ENCODE measurements around the gene IGF1R.

IGF1R gene

DNA sequence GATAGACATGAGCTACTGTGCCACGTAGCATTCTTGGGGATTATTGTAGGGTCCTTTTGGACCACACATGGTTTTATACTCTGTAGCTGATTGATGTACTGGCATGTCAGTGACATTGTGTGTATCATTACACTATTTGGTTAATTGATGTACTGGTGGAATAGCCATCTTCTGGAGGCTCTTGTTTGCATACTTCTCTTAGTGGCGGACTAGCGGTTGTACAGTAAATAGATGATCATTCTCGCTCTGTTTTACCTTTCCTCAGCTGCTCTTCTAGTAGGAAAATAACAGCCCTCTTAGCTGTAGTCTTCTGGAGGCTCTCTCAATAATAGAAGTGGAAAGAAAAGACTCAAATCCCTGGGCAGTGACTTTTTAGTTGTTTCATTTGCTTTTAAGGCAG is 24.8 kb downstream of the IGF1R start:
- DNase-seq, result no peak

DNA sequence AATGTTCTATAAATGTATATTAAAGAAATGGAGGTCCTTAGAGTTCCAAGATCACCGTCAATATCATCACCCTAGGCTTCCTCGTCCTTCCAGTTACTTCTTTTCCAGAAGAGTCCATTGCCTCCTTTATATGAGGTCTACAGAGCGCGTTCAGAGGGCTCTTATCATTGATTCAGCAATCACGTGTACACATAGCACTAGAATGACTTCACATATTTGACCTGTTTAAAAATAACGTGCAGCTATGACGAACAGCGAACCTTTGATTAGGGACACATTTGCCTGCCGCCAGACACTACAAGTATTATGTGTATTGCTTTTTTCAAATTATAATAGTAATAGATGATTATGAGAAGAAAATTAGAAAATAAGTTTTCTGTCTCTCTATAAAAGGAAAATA is 26.0 kb downstream of the IGF1R start:
- DNase-seq, result no peak

DNA sequence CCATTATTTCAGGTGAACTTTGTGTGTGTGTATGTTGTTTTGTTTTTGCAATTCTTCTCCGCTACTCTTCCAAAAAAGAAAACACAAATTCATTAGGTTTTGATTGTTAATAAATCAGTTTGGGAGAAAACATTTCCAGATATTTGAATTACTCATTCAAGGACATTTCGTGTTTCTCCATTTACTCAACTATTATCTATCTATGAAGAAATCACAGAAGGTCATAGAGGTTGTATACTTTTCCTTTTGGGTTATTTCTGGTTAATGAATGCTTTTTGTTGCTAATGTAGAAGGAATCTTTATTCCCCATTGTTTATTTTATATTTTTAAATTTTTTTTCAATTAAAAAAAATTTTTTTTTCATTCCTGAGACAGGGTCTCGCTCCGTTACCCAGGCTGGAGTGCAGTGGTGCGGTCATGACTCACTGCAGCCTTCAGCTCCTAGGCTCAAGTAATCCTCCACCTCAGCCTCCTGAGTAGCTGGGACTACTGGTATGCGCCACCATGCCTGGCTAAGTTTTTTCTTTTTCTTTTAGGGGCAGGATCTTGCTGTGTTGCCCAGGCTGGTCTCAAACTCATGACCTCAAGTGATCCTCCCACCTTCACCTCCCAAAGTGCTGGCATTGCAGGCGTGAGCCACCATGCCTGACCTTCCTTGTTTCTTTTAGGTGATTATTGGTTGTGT is 28.4 kb downstream of the IGF1R start:
- no peak for DNase-seq

DNA sequence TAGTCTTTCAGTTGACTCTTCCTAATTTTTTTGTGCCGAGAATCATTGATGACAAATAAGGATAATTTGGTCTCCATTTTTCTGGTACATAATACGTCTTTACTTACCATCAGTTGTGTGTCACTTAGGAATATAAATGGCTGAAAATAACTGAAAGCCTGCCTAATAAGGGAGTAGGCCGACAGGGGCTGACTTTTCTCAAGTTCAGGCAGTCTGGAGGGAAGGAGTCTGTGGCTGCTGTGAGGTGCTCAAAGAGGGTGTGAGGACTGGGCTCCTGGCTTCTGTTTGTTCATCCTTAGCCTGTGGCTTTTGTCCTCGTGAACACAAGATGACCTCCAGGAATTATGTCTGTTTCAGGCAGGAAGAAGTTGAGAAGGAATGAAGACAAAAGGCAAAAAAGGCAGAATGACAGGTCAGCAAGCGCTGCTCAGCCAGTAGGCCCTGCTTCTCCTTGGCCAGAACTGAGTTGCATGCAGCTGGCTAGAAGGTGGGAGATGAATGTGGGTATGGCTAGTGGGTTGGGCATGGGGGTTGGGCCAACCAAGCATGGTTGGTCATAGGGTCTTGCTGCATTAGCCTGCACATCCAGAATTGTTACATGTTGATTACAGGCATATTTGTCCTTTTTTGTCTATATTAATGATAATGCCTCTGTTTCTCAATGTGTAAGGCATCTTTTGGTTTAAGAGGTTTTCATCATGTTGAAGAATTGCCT is 29.2 kb downstream of the IGF1R start:
- DNase-seq, result no peak

DNA sequence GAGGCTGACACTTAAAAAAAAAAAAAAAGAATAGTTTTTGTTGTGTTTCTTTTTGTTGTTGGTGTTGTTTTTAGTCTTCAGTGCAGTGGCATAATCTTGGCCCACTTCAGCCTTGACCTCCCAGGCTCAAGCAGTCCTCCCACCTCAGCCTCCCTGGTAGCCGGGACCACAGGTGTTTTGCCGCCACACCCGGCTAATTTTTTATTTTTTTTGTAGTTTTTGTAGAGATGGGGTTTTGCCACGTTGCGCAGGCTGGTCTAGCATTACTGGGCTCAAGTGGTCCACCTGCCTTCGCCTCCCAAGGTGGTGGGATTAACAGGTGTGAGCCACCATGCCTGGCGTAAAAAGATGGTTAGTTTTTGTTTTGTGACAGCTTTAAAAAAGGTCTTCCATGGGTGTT is 30.1 kb downstream of the IGF1R start:
- no peak for DNase-seq

DNA sequence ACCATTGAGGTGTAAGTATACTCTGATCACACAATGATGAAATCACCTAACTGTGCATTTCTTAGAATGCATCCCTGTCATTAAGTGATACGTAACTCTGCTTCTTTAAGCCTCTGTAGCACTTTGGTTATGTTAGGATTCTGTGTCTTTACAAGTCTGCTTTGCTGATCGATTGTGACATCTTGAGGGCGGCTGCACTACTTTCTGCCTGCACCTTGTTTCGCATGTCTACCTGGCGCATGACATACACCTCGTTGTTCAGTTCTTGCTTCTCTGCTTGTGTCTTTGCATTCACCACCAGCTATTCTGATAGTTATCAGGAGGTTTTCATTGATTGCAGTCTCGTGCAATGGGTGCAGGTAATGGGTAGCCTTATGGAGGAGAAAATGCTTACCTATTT is 32.7 kb downstream of the IGF1R start:
- no peak for DNase-seq

DNA sequence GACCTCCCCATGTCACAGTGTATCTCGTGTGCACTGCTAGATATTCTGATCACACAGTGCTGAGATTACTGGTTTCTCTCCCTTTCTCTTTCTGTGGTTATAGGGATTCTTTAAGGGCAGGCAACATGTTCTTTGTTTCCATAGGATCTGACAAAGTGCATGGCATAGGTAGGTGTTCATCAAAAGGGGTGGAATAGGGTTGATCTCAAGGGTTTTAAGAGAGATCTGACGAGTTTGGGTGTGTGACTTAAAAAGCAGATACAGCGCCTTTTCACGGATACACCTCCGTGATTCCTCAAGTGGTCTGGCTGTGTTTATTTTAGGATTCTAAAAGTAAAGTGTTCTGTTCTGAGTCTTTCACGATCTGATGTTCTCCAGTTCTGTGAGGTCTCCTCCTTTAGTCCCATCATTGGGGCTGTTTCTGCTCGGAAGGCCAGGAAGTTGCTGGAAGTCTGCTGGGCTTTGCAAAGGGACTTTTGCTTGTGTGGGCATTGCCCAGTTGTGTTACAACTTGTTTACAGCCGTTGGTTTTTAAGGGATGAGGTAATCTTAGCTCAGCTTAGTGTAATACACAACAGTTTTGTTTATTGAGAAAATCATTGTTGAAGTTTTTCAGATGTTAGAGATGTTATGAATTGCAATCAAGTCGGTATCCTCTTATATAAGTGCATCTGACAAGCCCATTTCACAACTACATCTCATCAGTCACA is 34.8 kb downstream of the IGF1R start:
- DNase-seq, result no peak

DNA sequence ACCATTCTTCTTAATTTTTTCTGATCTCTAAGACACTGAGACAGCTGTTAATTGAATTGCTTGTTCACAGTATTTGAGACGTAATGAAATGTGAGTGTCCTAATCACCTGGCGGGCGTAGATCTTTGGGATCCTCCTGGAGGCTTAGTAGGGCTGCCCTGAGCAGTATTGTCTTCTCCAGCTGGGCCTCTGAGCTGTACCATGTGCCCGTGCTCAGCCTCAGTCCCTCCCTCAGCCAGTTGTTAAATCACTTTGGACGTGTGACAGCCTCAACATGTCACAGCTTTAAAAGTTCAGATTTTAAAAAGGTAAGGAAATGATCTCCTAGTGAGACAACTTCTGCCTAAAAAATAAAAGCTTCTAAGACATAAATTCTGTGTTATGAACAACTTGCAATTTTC is 35.5 kb downstream of the IGF1R start:
- no peak for DNase-seq

DNA sequence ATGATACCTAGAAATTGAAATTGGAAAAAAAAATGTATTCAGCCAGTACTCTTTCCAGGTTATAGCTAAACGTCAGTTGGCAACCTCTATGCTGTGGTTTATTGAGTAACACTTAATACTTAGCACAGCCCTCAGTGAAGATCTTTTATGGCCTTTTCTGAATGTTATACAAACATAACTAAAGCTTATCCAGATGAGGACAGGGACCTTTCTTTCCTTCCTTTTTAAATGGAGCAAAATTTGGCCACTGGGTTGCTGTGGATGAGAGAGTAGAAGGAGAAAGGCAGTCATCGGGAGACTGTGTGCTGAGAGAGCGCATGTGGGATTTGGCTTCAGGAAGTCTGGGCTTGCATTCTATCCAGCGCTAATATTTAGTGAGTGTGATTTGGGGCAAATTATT is 36.1 kb downstream of the IGF1R start:
- DNase-seq, result no peak

DNA sequence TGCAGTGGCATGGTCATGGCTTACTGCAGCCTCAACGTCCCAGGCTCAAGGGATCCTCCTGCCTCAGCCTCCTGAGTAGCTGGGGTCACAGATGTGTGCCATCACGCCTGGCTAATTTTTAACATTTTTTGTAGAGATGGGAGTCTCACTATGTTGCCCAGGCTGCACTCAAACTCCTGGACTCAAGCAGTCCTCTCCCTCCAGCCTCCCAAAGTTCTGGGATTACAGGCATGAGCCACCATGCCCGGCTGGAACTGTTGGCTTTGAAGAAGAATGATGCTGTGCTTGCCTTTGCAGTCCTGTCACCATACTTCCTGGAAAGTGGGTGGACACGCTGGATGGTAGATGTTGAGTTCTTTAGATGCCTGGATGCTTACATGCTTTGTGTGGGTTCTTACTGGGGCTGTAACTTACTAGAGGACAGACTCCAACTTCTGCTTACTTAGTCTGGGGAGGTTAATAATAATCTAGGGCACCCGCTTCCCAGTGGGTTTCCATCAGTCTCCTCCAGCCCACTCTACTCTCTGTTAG is 36.7 kb downstream of the IGF1R start:
- no peak for DNase-seq

DNA sequence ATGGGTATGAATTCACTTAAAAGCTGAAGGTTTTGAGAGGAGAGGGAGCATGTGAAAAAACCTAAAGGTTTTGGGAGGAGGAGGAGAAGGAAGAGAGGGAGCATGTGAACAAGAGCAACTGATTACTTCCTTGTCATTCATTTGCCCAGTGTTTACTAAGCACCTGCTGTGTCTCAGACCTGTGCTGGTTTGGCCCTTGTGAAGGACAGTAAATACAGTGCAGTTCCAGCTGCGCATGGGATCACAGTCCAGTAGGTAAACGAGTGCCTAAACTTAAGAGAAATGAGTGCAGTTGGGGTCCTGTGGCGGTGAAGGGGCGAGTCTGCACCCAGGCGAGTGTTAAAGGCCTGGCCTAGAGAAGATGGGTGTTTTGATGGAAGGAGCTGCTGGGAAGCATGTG is 38.6 kb downstream of the IGF1R start:
- DNase-seq, result no peak

DNA sequence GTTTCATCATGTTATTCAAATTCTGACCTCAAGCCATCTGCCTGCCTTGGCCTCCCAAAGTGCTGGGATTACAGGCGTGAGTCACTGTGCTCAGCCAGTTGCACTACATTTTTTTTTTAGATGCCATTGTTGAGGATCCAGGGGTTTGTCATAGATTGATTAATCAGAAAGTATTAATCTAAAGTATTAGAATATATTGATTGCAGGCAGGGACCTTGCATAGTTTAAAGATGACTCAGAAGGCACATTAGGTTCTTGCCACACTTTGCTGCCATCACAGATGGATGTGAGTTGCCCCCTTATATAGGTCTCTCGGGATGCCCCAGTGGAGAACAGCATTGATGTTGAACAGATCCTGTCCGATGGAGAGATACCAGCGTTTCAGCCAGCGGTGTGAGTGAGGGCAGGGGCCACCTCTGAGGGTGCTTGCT is 41.1 kb downstream of the IGF1R start:
- no peak for DNase-seq

DNA sequence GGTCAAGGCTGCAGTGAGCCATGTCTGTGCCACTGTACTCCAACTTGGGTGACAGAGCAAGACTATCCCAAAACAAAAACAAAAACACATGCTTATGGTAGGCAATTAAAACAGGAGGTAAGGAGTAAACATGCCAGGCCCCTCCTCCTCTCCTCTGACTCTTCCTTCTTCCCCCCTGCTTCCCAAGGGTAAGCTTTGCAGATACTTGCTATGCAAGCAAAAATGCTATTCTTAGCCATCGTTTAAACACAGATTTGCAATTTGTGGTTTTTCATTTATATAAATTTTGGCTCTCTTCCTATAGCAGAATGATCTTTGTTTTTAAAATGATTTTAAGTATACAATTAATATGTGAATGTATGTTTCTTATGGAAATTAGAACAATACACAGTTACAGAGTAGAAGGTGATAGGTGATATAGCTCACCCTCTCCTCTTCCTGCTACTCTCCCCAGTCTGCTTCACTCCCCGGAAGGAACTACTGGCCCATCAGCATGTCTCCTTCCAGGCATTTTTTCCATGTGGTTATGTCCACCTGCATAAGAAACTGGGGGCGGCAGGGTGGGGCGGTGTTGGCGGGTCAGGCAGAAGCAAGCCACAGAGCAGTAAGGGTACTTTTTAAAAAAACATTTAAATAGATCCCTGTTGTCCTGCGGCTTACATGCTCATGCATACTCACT is 42.1 kb downstream of the IGF1R start:
- no peak for DNase-seq

DNA sequence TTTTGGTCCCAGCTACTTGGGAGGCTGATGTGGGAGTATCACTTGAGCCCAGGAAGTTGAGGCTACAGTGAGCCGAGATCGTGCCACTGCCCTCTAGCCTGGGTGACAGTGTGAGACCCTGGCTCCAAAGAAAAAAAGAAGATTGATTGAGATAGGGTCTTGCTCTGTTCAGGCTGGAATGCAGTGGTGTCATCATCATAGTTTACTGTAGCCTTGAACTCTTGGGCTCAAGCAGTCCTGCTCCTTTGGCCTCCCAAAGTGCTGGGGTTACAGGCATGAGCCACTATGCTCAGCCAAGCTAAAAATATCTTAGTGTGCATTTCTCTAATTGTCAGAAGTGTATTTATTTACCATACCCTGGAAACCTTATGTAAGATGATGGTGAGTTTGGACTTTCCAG is 43.9 kb downstream of the IGF1R start:
- no peak for DNase-seq

DNA sequence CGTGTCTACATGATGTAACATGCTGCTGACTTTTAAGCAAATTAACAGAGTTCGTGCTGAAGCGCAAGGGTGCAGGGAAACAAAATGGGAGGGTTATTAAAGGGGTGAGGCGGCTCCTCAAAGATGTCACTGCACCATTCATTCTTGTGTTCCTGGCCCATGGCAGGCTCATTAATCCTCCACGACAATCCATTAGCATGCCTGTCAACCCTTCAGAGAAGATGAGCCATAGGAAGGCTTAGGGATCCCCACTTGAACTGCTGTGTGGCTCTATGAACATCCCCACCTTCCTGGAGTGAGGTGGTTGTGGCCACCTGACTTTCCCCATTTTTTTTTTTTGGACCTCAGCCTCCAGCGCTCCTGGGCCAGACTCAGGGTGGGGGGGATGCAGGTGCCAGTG is 45.8 kb downstream of the IGF1R start:
- no peak for DNase-seq

DNA sequence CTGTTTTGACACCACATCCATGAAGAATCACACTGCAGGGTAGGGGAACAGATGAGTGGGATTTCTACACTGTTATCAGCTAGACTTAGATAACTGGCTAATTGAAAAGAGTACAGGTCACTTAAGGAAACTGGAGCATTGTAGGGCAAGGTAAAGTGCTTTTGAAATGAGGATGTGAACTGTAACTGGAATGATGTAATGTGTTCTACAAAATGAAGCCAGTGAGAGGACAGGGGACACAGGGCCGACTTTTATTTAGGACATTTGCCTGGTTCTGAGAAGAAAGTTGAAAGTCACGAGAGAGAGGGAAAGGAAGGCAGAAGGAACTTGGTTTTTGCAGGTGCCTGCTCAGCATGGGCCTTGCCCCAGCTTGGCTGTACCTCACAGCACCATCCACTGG is 50.5 kb downstream of the IGF1R start:
- DNase-seq, result no peak

DNA sequence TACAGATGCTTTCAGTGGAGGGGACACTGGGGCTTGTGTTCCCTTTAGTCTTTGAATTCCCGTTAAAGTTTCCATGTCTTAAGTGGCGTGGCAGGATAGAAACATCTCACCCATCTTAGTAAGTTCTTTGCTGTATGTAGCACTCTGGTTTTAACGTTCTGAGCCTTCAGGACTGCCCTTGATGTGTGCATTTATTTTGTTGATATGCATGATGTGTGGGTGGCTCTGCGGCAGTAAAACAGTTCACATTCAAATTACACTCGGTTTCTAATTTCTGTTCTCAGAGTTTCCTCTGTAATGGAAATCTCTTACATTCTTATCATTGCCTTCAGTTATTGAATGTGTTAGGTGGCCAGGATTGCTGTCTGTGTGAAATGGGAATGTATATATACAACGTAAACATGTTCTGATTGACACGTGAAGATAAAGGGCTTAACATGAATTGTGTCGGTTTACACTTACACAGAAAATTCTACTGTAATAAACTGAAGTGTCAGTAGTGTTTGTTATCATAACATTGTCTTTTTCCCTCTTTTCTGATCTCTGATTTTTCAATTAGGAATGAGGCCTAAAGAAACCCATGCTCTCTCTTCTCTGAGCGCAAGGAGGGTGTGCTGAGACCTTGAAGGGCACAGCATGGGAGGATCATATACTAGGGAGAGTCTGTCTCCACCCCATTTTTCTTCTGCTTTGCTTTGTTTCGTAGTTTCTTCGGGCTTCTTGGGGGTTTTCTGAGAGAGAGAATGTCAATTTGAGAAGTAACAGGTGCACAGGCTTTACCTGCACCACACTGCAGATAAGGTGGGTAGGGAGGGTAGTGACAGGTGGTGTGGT is 51.5 kb downstream of the IGF1R start:
- no peak for DNase-seq

DNA sequence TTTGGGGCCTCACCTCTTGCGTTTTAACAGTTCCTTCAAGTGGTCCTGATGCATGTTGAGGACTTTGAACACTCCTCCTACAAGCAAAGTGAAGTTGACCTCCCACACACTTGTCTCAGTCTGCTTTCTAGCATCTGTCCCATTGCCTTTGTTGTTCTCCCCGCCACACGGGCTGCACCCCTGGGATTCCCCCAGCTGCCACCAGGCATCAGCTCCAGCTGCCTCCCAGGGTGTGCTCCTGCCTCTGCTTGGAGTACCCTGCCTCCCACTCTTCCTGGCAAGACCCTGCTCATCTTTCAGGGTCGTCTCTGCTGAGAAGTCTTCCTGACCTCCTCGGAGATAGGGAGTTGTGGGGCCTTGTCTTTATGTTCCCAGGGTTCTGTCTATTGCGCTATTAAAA is 52.2 kb downstream of the IGF1R start:
- no peak for DNase-seq

DNA sequence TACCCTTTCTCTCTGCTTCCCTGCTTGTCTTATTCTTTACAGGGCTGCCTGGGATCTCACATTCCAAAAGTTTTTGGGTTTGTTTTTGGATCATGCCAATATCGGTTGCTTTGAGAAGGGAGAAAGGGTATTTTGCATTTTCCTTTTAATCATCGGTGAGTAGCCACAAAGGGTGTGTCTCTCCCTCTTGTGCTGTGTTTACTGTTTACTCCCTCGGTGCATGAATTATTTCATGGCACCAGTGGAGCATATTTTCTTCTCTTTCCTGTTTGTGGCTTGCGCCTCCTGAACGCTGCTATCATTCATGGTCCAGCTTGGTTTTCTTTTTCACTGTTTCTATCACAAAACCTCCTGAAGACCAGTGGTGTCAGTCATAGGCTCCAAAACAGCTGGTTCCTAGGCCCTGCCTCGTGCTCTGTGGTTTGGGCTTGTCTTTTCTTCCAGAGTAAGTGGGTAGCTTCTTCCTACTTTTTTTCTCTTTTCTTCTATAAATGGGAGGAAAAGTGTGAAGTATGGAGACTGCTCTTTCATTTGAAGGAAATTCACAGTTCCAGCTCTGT is 54.9 kb downstream of the IGF1R start:
- DNase-seq, result no peak

DNA sequence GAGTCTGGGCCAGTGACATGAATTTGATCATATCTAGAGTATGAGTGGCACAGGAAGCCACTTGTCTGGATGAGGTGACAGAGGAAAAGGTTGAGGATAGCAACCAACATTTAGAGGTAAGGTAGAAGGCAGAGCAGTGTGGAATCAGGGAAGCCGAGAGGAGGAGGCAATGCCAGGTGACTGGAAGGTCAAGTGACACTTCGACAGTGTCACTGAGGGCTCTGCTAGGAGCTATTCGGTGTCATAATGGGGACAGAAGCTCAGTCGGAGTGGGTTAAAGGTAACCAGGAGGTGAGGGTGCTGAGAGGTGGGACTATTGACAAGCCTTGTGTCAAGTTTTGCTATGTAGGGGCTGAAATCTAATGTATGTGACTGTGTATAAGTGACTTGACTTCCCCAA is 56.7 kb downstream of the IGF1R start:
- no peak for DNase-seq

DNA sequence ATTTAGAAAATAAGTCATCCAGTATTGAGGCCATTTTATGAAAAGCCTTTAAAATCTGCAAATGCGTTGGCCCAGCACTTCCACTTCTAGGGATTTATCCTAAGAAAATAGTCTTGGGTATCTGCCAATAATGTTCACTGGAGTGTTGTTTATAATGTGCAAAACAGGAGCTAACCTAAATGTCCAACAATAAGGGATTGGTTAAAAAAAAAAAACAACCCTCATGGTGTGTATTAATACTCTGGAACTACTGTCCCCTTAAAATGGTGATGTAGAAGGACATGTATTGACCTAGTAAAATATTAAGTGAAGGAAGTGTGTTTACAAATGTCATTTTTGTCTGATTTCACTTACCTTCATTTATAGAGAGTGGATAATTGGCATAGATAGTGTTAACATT is 58.0 kb downstream of the IGF1R start:
- no peak for DNase-seq

DNA sequence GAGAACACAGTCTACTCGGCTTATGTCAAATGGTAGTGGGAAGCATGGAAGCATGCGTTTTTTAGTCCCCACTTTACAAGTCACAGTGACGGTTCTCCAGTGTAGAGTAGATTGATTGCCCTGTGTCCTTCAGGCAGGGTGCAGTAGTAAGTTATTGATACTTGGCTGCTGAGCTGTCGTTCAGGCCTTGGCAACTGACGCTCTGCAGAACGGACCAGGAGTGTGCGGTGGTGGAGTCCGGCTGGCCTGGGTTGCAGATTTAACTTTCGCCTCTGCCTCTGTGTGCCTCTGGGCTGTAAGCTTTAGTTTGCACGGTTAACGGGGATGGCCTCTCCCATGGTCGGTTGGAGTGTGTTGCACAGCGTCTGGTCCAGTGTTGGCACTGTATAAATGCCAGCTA is 58.6 kb downstream of the IGF1R start:
- no peak for DNase-seq

Measured in CD4-positive, alpha-beta T cell treated with Interleukin-17A for 4 hours (primary cell).